Gastroesophageal sphincter (tissue), 3 donors: ENCODE data around the gene PLCH1.

ENCODE experiments used
- CTCF ChIP-seq, 4 experiments: fragments of 200-600 bp in 2 of 4; fragments of 450-650 bp in 2 of 4; sonication (generic) in 1 of 4; IDR thresholded peaks; one replicate each; pipeline ENCODE4 v1.5.1; 2017 to 2019; ENCODE audit warnings: antibody characterized with exemption in 4 of 4, mild to moderate bottlenecking in 2 of 4, moderate library complexity in 2 of 4
- POLR2A ChIP-seq, 2 donors: fragments of 450-650 bp; IDR thresholded peaks; one replicate each; pipeline ENCODE4 v1.6.1; 2017; ENCODE audit warnings: antibody characterized with exemption in 2 of 2, mild to moderate bottlenecking in 2 of 2, moderate library complexity in 1 of 2
- POLR2AphosphoS5 ChIP-seq: sonication (generic); formaldehyde crosslinking; IDR thresholded peaks from one replicate; pipeline ENCODE4 v1.6.1; 2017; ENCODE audit warnings: antibody characterized with exemption

GRCh38 chr3:155658671-155659261 is 86.1 kb downstream of the PLCH1 start:
- TF ChIP-seq POLR2A (IDR thresholded peaks at IDR 0.05) (no peak), CTCF (IDR thresholded peaks at IDR 0.05) (no peak), POLR2AphosphoS5 (no peak)
